K562 (cell line): ENCODE data around the gene CABYR.

Experiments
- BCOR ChIP-seq: fragments of 450-650 bp; IDR thresholded peaks from 2 replicates; pipeline ENCODE4 v1.6.1; 2016
- BRCA1 ChIP-seq, 2 experiments: fragments of 450-650 bp in 1 of 2; sonication (generic) in 1 of 2; formaldehyde crosslinking in 1 of 2; IDR thresholded peaks; 2 replicates each; pipeline versions ENCODE4 v1.5.0 to v1.6.1; 2017 to 2020; ENCODE audit warnings: mild to moderate bottlenecking in 1 of 2, missing genetic modification reagents in 1 of 2
- CTCF ChIP-seq, 3 experiments: IDR thresholded peaks in 2 of 3; conservative IDR thresholded peaks in 1 of 3; 2 replicates each; pipeline ENCODE4 v1.5.1; 2011 to 2012; ENCODE audit warnings: low read length in 3 of 3, mild to moderate bottlenecking in 3 of 3, control low read depth in 2 of 3, improper control_type of control experiment in 1 of 3, inconsistent platforms in 1 of 3, low read depth in 1 of 3, mixed read lengths in 1 of 3, moderate library complexity in 1 of 3; ENCODE audit not compliant: insufficient read depth in 2 of 3
- E2F1 ChIP-seq: sonication (generic); formaldehyde crosslinking; IDR thresholded peaks from 2 replicates; pipeline ENCODE4 v1.8.1; 2023; ENCODE audit warnings: mild to moderate bottlenecking, missing genetic modification reagents, moderate library complexity
- FOXJ3 ChIP-seq: sonication (generic); formaldehyde crosslinking; IDR thresholded peaks from 2 replicates; pipeline ENCODE4 v1.4.0; 2020; ENCODE audit warnings: mild to moderate bottlenecking, missing genetic modification reagents
- JUNB ChIP-seq: fragments of 450-650 bp; formaldehyde crosslinking; conservative IDR thresholded peaks from 2 replicates; pipeline ENCODE4 v1.4.0; 2020; ENCODE audit warnings: mild to moderate bottlenecking
- KLF10 ChIP-seq: fragments of 250-450 bp; sonication (Bioruptor Pico); IDR thresholded peaks from 2 replicates; pipeline ENCODE4 v1.6.1; 2021; ENCODE audit warnings: matching md5 sums
- KLF6 ChIP-seq: fragments of 250-450 bp; sonication (Bioruptor Pico); IDR thresholded peaks from 2 replicates; pipeline ENCODE4 v1.4.0; 2020; ENCODE audit warnings: mild to moderate bottlenecking, moderate library complexity, borderline replicate concordance
- SMARCC2 ChIP-seq: fragments of 450-650 bp; IDR thresholded peaks from 2 replicates; pipeline ENCODE4 v1.6.1; 2017; ENCODE audit warnings: antibody characterized with exemption, moderate library complexity, mild to moderate bottlenecking, low read depth
- SNRNP70 ChIP-seq: fragments of 200-400 bp; formaldehyde crosslinking; optimal IDR thresholded peaks from 2 replicates; pipeline ENCODE3; 2017; ENCODE audit warnings: low read depth, low read length
- ZNF239 ChIP-seq: fragments of 250-450 bp; sonication (Bioruptor Pico); IDR thresholded peaks from 2 replicates; pipeline ENCODE4 v1.4.0; 2020; ENCODE audit warnings: mild to moderate bottlenecking
- ZNF3 ChIP-seq: fragments of 250-450 bp; sonication (Bioruptor Pico); IDR thresholded peaks from 2 replicates; pipeline ENCODE4 v1.5.0; 2021; ENCODE audit warnings: mild to moderate bottlenecking, moderate library complexity
- TF ChIP-seq, protein P1 (sequence below): fragments of 450-650 bp; conservative IDR thresholded peaks from 2 replicates; pipeline ENCODE4 v1.6.1; 2016; ENCODE audit warnings: missing genetic modification characterization, low read depth, mild to moderate bottlenecking, missing compliant biosample characterization, moderate library complexity

GRCh38 chr18:24103320-24104021 is 35.4 kb upstream of the CABYR start:
- TF ChIP-seq, protein P1, sequence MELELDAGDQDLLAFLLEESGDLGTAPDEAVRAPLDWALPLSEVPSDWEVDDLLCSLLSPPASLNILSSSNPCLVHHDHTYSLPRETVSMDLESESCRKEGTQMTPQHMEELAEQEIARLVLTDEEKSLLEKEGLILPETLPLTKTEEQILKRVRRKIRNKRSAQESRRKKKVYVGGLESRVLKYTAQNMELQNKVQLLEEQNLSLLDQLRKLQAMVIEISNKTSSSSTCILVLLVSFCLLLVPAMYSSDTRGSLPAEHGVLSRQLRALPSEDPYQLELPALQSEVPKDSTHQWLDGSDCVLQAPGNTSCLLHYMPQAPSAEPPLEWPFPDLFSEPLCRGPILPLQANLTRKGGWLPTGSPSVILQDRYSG (tag) = no peak
- TF ChIP-seq CTCF (IDR thresholded peaks at IDR 0.05 in 2 of 3, conservative IDR thresholded peaks at IDR 0.05 in 1 of 3; ENCODE audit: insufficient read depth in 2 of 3, low read depth in 1 of 3, low read length in 3 of 3) (no peak), KLF6 (CRISPR knock-in tag) (no peak), E2F1 (CRISPR knock-in tag) (no peak), BRCA1 (IDR thresholded peaks at IDR 0.05) (no peak), BRCA1 (CRISPR knock-in tag; IDR thresholded peaks at IDR 0.05) (no peak), FOXJ3 (CRISPR knock-in tag) (no peak), KLF10 (CRISPR knock-in tag) (no peak), BCOR (no peak), SNRNP70 (no peak), SMARCC2 (no peak), ZNF3 (CRISPR knock-in tag) (no peak), JUNB (CRISPR knock-in tag) (no peak), ZNF239 (CRISPR knock-in tag) (no peak)
